ENCODE data around the gene JUND. TPM values are rescaled to one million over a fixed set of nuclear protein-coding genes. Genes with fewer than 3 reads are reported as not detected.

The JUND gene
- total RNA-seq, 2 donors from 2014 or later, result 122 to 169 TPM

- no peak for ATAC-seq
- intact Hi-C loops (cut with DNase I), result loop anchor here (1.0 to 10.0 kb wide), 3 partner anchors 44 to 116 kb away; partner anchors contain the start of genes LRRC25 (in 1 of the 2) and LSM4 (in 1 of the 2)
- no peak for DNase-seq
Observed at GRCh38 chr19:18279266-18279515, 2.2 kb downstream of the JUND start.

DNA sequence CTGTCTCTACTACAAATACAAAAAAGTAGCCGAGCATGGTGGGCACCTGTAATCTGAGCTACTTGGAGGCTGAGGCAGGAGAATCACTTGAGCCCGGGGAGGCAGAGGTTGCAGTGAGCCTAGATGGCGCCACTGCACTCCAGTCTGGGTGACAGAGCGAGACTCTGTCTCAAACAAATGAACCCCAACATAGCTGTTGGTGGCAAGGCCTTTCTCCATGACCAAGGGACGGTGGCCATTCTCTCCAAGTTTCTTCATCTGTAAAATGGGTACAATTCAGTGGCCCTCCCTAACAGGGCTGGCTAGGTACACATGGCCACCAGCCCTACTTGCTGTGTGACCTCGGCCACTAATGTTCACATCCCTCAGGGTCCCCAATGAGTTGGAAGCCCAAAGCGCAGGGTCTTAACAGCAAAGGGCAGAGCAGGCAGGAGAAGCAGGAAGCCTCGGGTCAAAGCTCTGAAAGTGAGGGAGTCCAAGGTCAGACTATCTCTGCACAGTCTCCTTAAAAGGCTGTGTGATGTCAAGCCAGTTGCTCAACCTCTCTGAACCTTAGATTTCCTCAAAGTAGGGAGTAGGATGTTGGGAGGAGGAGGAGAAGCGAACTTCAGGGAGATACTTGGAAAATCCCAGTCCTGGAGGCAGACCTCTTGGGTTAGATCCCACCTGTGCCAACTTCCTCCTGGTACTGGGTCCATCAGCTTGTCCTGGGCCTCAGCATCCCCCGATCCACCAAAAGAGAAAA, 2.7 kb downstream of the JUND start:
- intact Hi-C loops (cut with DNase I), result loop anchor here (1.0 to 10.0 kb wide), 3 partner anchors 45 to 116 kb away; partner anchors contain the start of genes LRRC25 (in 1 of the 2) and LSM4 (in 1 of the 2)
- no peak for DNase-seq

GRCh38 chr19:18274781-18275356, 6.6 kb downstream of the JUND start:
- DNase-seq (peak; percentile 90), ATAC-seq (peak; percentile 79 to 83)
- intact Hi-C loops (cut with DNase I), result loop anchor here in 1 of 2 donors (10.0 kb wide), 1 partner anchor 120 kb away; the partner anchor contains the start of gene LRRC25

More for the DNA sequence above, 2.7 kb downstream of the JUND start:
- no peak for ATAC-seq

- intact Hi-C loops (cut with DNase I), result loop anchor here in 1 of 2 donors (10.0 kb wide), 1 partner anchor 121 kb away; the partner anchor contains the start of gene LRRC25
- DNase-seq (peak; percentile 49), ATAC-seq (peak; percentile 7 to 10)
Observed at GRCh38 chr19:18274219-18274780, 7.1 kb downstream of the JUND start, which contains the start of gene IQCN. Gene IQCN, minus strand, starts transcription at chr19:18274452. Its CDS starts 4,974 bp downstream, at chr19:18269478.

GRCh38 chr19:18273561-18274218, 7.7 kb downstream of the JUND start:
- ATAC-seq (no peak), DNase-seq (no peak)
- intact Hi-C loops (cut with DNase I), result loop anchor here in 1 of 2 donors (10.0 kb wide), 1 partner anchor 121 kb away; the partner anchor contains the start of gene LRRC25

DNA sequence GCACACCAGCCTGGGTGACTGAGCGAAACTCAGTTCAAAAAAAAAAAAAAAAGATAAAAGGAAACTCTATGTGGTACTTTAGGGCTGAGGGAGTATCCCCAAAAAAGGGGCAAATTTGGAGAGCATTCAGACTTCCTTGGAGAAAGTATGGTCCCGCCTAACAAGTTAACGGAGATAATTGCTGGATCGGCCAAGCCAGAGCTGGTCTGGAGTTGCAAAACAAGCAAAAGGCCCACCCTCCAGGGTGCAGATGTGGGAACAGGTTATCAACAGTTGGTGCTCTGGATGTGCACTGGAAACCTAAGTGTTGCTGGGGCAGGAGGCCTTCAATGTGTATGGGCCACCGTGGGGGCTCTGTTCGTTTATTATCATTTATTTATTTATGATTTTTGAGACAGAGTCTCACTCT, 10.0 kb downstream of the JUND start:
- intact Hi-C loops (cut with DNase I), result loop anchor here in 1 of 2 donors (10.0 kb wide), 1 partner anchor 123 kb away; the partner anchor contains the start of gene LRRC25
- no peak for DNase-seq
- peak in 1 of 2 donors; percentile 2 for ATAC-seq

- intact Hi-C loops (cut with DNase I), result loop anchor here in 1 of 2 donors (10.0 kb wide), 1 partner anchor 124 kb away; the partner anchor contains the start of gene LRRC25
- ATAC-seq (no peak), DNase-seq (no peak)
Observed at GRCh38 chr19:18270326-18270725, 11.1 kb downstream of the JUND start.

GRCh38 chr19:18269070-18269723, 12.2 kb downstream of the JUND start:
- DNase-seq, result no peak
- no peak for ATAC-seq
- intact Hi-C loops (cut with DNase I), result no loop called here

GRCh38 chr19:18266771-18267686, 14.4 kb downstream of the JUND start:
- no peak for DNase-seq
- intact Hi-C loops (cut with DNase I), result no loop called here
- ATAC-seq, result peak in 1 of 2 donors; percentile 4

DNA sequence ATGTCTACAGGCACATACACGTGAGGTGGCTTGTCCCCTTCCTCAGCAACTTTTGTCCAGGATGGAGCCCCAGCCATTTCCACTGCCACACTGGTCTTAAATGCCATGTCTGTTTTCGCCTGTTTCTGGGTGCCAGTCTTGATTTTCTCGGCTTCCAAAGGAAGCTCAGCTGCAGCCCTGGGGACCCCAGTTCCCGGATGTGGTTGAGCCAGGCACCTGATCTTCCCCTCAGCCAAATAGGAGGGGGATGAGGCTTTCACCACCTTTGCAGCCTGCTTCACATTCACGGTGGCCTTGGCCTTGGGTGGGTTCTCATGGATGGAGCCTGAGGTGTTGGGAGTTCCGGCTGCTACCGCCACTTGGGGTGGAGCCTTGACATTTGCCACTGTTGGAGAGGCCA, 15.8 kb downstream of the JUND start:
- ATAC-seq, result no peak
- no peak for DNase-seq
- intact Hi-C loops (cut with DNase I), result no loop called here

GRCh38 chr19:18264971-18265540, 16.4 kb downstream of the JUND start:
- no peak for DNase-seq
- intact Hi-C loops (cut with DNase I), result no loop called here
- ATAC-seq, result no peak

- intact Hi-C loops (cut with DNase I), result no loop called here
- DNase-seq (peak; percentile 10), ATAC-seq (no peak)
Observed at GRCh38 chr19:18264137-18264854, 17.1 kb downstream of the JUND start.

- DNase-seq (peak; percentile 16), ATAC-seq (no peak)
- intact Hi-C loops (cut with DNase I), result no loop called here
Observed at GRCh38 chr19:18263324-18264136, 17.9 kb downstream of the JUND start.

GRCh38 chr19:18262917-18263316, 18.5 kb downstream of the JUND start:
- DNase-seq (peak; percentile 18), ATAC-seq (no peak)
- intact Hi-C loops (cut with DNase I), result no loop called here

- ATAC-seq (no peak), DNase-seq (peak; percentile 13)
- intact Hi-C loops (cut with DNase I), result no loop called here
Observed at GRCh38 chr19:18262144-18262543, 19.3 kb downstream of the JUND start.

- intact Hi-C loops (cut with DNase I), result no loop called here
- ATAC-seq (no peak), DNase-seq (no peak)
Observed at GRCh38 chr19:18261474-18261873, 19.9 kb downstream of the JUND start.

Measured in left cardiac atrium (tissue), 4 donors.